HepG2 (cell line): ENCODE results near the gene KRTAP12-2. TPM values are rescaled to one million over a fixed set of nuclear protein-coding genes. Genes with fewer than 3 reads are reported as not detected.

Experiments
- ATF2 ChIP-seq: sonication (generic); formaldehyde crosslinking; IDR thresholded peaks from 2 replicates; pipeline ENCODE4 v1.4.0; 2020; ENCODE audit warnings: missing genetic modification reagents
- CHD4 ChIP-seq: fragments of 200-600 bp; sonication (generic); IDR thresholded peaks from 2 replicates; pipeline ENCODE4 v1.7.0; 2017; ENCODE audit warnings: mild to moderate bottlenecking, low read length, borderline replicate concordance
- E2F1 ChIP-seq: sonication (generic); formaldehyde crosslinking; IDR thresholded peaks from 2 replicates; pipeline ENCODE4 v1.5.0; 2020; ENCODE audit warnings: missing genetic modification reagents
- GPN1 ChIP-seq: sonication (generic); formaldehyde crosslinking; IDR thresholded peaks from 2 replicates; pipeline ENCODE4 v1.5.1; 2020; ENCODE audit warnings: missing genetic modification reagents, borderline replicate concordance
- NAIF1 ChIP-seq: sonication (generic); formaldehyde crosslinking; IDR thresholded peaks from 2 replicates; pipeline ENCODE4 v1.5.0; 2020; ENCODE audit warnings: mild to moderate bottlenecking, missing genetic modification reagents, borderline replicate concordance
- NFIC ChIP-seq: IDR thresholded peaks from 2 replicates; pipeline ENCODE4 v1.6.1; 2012; ENCODE audit warnings: mild to moderate bottlenecking, low read length, inconsistent platforms
- PRMT3 ChIP-seq: sonication (generic); formaldehyde crosslinking; IDR thresholded peaks from 2 replicates; pipeline ENCODE4 v1.8.1; 2022; ENCODE audit warnings: low read depth, mild to moderate bottlenecking, moderate library complexity, missing genetic modification reagents, borderline replicate concordance
- TOE1 ChIP-seq: sonication (generic); formaldehyde crosslinking; IDR thresholded peaks from 2 replicates; pipeline ENCODE4 v1.4.0; 2020; ENCODE audit warnings: mild to moderate bottlenecking, missing genetic modification reagents
- ZBTB38 ChIP-seq: sonication (generic); formaldehyde crosslinking; IDR thresholded peaks from 2 replicates; pipeline ENCODE4 v1.5.1; 2020; ENCODE audit warnings: mild to moderate bottlenecking, missing genetic modification reagents
- ZFP37 ChIP-seq: sonication (generic); formaldehyde crosslinking; IDR thresholded peaks from 2 replicates; pipeline ENCODE4 v1.4.0; 2020; ENCODE audit warnings: missing genetic modification reagents, borderline replicate concordance
- ZNF160 ChIP-seq: sonication (generic); formaldehyde crosslinking; IDR thresholded peaks from 2 replicates; pipeline ENCODE4 v1.8.0; 2022; ENCODE audit warnings: mild to moderate bottlenecking, inconsistent platforms, missing genetic modification reagents
- ZNF207 ChIP-seq: fragments of 450-650 bp; IDR thresholded peaks from 2 replicates; pipeline ENCODE4 v1.6.1; 2016; ENCODE audit warnings: antibody characterized with exemption, borderline replicate concordance
- ZNF274 ChIP-seq: sonication (generic); formaldehyde crosslinking; IDR thresholded peaks from 2 replicates; pipeline ENCODE4 v1.5.1; 2020; ENCODE audit warnings: mild to moderate bottlenecking, missing genetic modification reagents
- ZNF569 ChIP-seq: sonication (generic); formaldehyde crosslinking; IDR thresholded peaks from 2 replicates; pipeline ENCODE4 v1.5.0; 2020; ENCODE audit warnings: mild to moderate bottlenecking, missing genetic modification reagents, moderate library complexity, borderline replicate concordance
- ZNF605 ChIP-seq: sonication (generic); formaldehyde crosslinking; IDR thresholded peaks from 2 replicates; pipeline ENCODE4 v1.8.0; 2022; ENCODE audit warnings: mild to moderate bottlenecking, missing genetic modification reagents
- ZNF691 ChIP-seq: sonication (generic); formaldehyde crosslinking; IDR thresholded peaks from 2 replicates; pipeline ENCODE4 v1.4.0; 2020; ENCODE audit warnings: missing genetic modification reagents, low read depth, mild to moderate bottlenecking, borderline replicate concordance
- ZNF761 ChIP-seq: sonication (generic); formaldehyde crosslinking; conservative IDR thresholded peaks from 2 replicates; pipeline ENCODE4 v1.4.0; 2020; ENCODE audit warnings: mild to moderate bottlenecking, missing genetic modification reagents
- ZNF776 ChIP-seq: sonication (generic); formaldehyde crosslinking; IDR thresholded peaks from 2 replicates; pipeline ENCODE4 v1.4.0; 2020; ENCODE audit warnings: mild to moderate bottlenecking, missing genetic modification reagents
- ZZZ3 ChIP-seq: sonication (generic); formaldehyde crosslinking; IDR thresholded peaks from 2 replicates; pipeline ENCODE4 v1.4.0; 2020; ENCODE audit warnings: missing genetic modification reagents, mild to moderate bottlenecking, borderline replicate concordance
- polyA plus RNA-seq, 8 experiments: library from polyadenylated mRNA; depleted of rRNA in 3 of 8; stranded (reverse) in 7 of 8; unstranded in 1 of 8; fragments of >200 nt; fragmentation: Illumina TruSeq in 4 of 8; extraction: Trizol in 4 of 8; gene quantifications; 2 replicates each; pipeline versions ENCODE4 v1.2.1 to v1.2.3, GENCODE V29; 2011 to 2016; ENCODE audit warnings: low read depth in 4 of 8, missing spikeins in 1 of 8, mixed read lengths in 1 of 8; ENCODE audit not compliant: insufficient read depth in 1 of 8
- total RNA-seq, 5 experiments: library from RNA; depleted of rRNA; stranded (reverse); fragments of >200 nt; fragmentation: Illumina TruSeq; extraction: Trizol; gene quantifications; 2 replicates each; pipeline ENCODE4 v1.2.3, GENCODE V29; 2016; ENCODE audit warnings: low read depth in 1 of 5

Gene KRTAP12-2
- total and polyA plus RNA-seq, 2 of the 13 experiments (the other 11 are each of a cell fraction or from before 2014, with no cell fraction given): not detected

- TF ChIP-seq CHD4 (no peak), ZZZ3 (no peak), ZNF569 (CRISPR knock-in tag) (no peak), ZNF274 (CRISPR knock-in tag) (0 out of 2 replicates have a peak, but pooled peaks have one; percentile 36), ZNF160 (CRISPR knock-in tag) (no peak), NAIF1 (CRISPR knock-in tag) (no peak), NFIC (no peak; the same call in 1 of the 2 replicates), ZNF207 (no peak), ATF2 (no peak), GPN1 (CRISPR knock-in tag) (no peak), ZFP37 (CRISPR knock-in tag) (peak; percentile 43; the same call in 1 of the 2 replicates), TOE1 (CRISPR knock-in tag) (no peak), ZNF761 (CRISPR knock-in tag) (no peak), ZBTB38 (CRISPR knock-in tag) (no peak), ZNF605 (no peak), E2F1 (no peak), PRMT3 (CRISPR knock-in tag) (no peak), ZNF776 (CRISPR knock-in tag) (no peak), ZNF691 (CRISPR knock-in tag) (peak; percentile 39; the same call in 1 of the 2 replicates)
Measured at GRCh38 chr21:44700101-44701022, 33.6 kb upstream of the KRTAP12-2 start (continued).
